Ovary (tissue), 9 donors: ENCODE results near the gene MPRIP. TPM values are rescaled to one million over a fixed set of nuclear protein-coding genes. Genes with fewer than 3 reads are reported as not detected.
A peak's percentile ranks its signal among the peaks of the same experiment; 100 is the strongest.
"Not testable (repeated sequence)": the region's sequence is repeated elsewhere in the genome, so short reads cannot be mapped to it uniquely, and the experiment has no call there.

ENCODE experiments used
- DNase-seq, 5 donors: peaks; one replicate each; pipeline ENCODE4 v3.0.0-alpha.2; 2019 to 2020
- H3K27ac ChIP-seq, 2 donors: fragments of 200-600 bp; one replicate each; pipeline versions ENCODE4 v1.5.1 to v1.8.0; 2019 to 2022
- H3K27me3 ChIP-seq: fragments of 200-600 bp; one replicate; pipeline ENCODE4 v1.8.0; 2022
- H3K36me3 ChIP-seq: fragments of 200-600 bp; sonication (generic); one replicate; pipeline ENCODE4 v1.5.1; 2019
- H3K4me1 ChIP-seq: one replicate; pipeline ENCODE4 v1.8.1; 2013; ENCODE audit warnings: mild to moderate bottlenecking, moderate library complexity; ENCODE audit not compliant: insufficient read depth
- H3K4me3 ChIP-seq: fragments of 200-600 bp; sonication (generic); one replicate; pipeline ENCODE4 v1.5.1; 2017
- H3K9me3 ChIP-seq, 2 donors: fragments of 200-600 bp in 1 of 2; sonication (generic) in 1 of 2; one replicate each; pipeline versions ENCODE4 v1.5.1 to v1.8.1; 2013 to 2019; ENCODE audit warnings: mild to moderate bottlenecking in 1 of 2, moderate library complexity in 1 of 2
- CTCF ChIP-seq, 3 donors: fragments of 450-650 bp in 2 of 3; fragments of 200-600 bp in 1 of 3; IDR thresholded peaks; one replicate each; pipeline versions ENCODE4 v1.5.1 to v1.8.0; 2016 to 2022; ENCODE audit warnings: antibody characterized with exemption in 3 of 3, mild to moderate bottlenecking in 1 of 3
- EP300 ChIP-seq: sonication (generic); formaldehyde crosslinking; IDR thresholded peaks from one replicate; pipeline ENCODE4 v1.6.1; 2017; ENCODE audit warnings: antibody characterized with exemption
- POLR2A ChIP-seq: fragments of 450-650 bp; IDR thresholded peaks from one replicate; pipeline ENCODE4 v1.6.1; 2017; ENCODE audit warnings: antibody characterized with exemption, mild to moderate bottlenecking, moderate library complexity
- WGBS, 3 donors: extraction: QIAGEN DNeasy Blood & Tissue Kit in 1 of 3; methylation state at CpG; one replicate each; pipeline versions ENCODE4 v1.1.5 to v1.1.7; 2013 to 2017; 5-methylcytosine and 5-hydroxymethylcytosine counted together
- intact Hi-C, 4 donors: fragments of 100-400 bp; cut with DNase I; formaldehyde crosslinking; loops; one replicate each; pipeline versions ENCODE4 v1.11.0 to v1.15.1; 2022 to 2023
- polyA plus RNA-seq, 2 donors: library from polyadenylated mRNA; stranded (reverse); fragments of 200-250 nt in 1 of 2; fragments of 350-450 nt in 1 of 2; fragmentation: Illumina TruSeq in 1 of 2; extraction: RNeasy Lipid Tissue Mini Kit (QIAGEN cat#74804) in 1 of 2; gene quantifications; one replicate each; pipeline ENCODE4 v1.2.3, GENCODE V29; 2013 to 2014
- total RNA-seq, 7 donors: library from RNA; depleted of rRNA in 2 of 7; stranded (reverse); fragments of >200 nt in 2 of 7; fragmentation: NEBNext Ultra II Directional in 3 of 7; extraction: Animal tissue kit (Norgen Biotek cat#: 25700) in 3 of 7; gene quantifications; one replicate each; pipeline versions ENCODE4 v1.1.0 to v1.2.4, GENCODE V29; 2016 to 2023
- donor health status: DM: no; HTN: no; CAD: no; lungs with moderate emphysema.
- donor health status: DM: no; HTN: no; CAD: no.
- donor health status: Bipolar disorder and iron deficiency.
- donor health status: DM: yes; HTN: yes; CAD: no.
- donor health status: DM: no; HTN: no; CAD: no.
- donor health status: DM: yes; HTN: yes; CAD: no.

The MPRIP gene
- total and polyA plus RNA-seq, 9 donors = 72.3 to 256 (median 202) TPM

GRCh38 chr17:17011043-17011907 lies 31.0 kb upstream of the MPRIP start:
- H3K4me3 ChIP-seq, H3K27me3 ChIP-seq, intact Hi-C loops, H3K36me3 ChIP-seq, H3K27ac ChIP-seq, H3K9me3 ChIP-seq, H3K4me1 ChIP-seq: not testable (repeated sequence)
- 39 to 61% (median 51%) methylated on average over 5 to 6 of the region's 12 CpGs for WGBS, 3 donors
- DNase-seq = peak in 2 of 5 donors; percentile 1 to 19

DNA sequence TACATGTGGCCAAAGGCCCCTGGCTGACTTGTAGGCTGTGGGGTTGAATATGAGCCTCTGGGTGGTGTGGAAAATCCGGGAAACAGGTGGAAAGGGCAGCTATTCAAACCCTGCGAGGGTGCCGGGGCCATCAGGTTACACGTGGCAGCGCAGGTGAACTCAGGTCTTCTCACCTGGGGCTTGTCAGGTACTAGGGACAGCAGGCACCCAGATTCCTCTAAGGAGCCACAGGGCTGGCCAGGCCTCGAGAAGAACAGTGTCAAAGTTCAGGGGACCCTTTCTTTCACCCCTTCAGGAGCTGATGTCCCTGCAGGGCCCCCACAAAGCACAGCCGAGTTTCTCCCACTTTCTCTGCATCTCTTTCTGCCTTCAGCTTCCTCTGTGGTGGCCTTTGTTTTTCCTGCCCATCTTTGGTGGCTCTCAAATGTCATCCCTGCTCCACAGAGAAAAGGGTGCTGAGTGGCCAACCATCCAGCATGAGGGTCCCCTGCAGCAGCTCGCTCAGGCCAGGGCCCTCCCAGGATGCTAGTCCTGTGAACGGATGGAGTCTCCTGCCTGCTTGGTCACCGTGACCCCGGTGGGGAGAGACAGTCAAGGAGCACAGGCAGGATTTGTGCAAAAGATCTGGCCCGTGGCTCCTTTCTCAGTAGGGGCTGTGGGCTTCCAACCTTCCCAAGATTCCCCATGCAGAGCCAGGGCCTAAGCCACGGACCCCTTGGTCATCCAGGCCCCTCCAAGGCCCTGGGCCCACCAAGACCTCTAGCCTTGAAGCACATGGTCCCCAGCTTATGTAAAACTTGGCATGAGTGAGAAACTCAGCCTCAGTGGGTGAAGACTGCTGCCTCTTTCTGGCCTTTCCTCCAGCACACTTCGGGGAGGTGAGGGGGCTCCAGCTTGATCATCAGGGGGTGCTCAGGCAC lies 28.2 kb upstream of the MPRIP start:
- H3K9me3 ChIP-seq, H3K4me3 ChIP-seq, H3K36me3 ChIP-seq, intact Hi-C loops, H3K4me1 ChIP-seq, H3K27me3 ChIP-seq, H3K27ac ChIP-seq: not testable (repeated sequence)
- peak in 2 of 5 donors; percentile 8 to 17 for DNase-seq
- 70 to 87% (median 84%) methylated on average over 10 to 14 of the region's 14 CpGs for WGBS, 3 donors

DNA sequence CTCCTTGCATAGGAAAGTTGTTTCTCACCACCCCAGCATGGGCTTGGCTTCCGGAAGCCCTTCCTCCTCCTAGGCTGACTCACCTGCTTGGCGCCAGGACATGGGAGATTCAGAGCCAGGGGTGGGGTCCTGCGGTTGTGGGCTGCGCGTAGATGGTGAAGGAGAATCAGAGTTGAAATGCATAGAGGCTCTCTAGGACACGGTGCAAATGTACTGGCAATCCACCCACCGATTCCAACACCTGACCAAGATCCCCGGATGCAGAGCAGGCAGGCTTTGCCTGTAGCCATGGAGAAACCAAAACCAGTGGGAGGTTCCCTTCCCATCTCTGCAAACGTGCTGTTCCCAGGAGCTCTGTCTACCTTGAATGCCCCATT lies 27.5 kb upstream of the MPRIP start:
- H3K4me1 ChIP-seq = not testable (repeated sequence)
- peak in 2 of 5 donors; percentile 8 to 15 for DNase-seq
- WGBS, 3 donors = 77 to 83% (median 79%) methylated on average over 9 of the region's 9 CpGs

DNA sequence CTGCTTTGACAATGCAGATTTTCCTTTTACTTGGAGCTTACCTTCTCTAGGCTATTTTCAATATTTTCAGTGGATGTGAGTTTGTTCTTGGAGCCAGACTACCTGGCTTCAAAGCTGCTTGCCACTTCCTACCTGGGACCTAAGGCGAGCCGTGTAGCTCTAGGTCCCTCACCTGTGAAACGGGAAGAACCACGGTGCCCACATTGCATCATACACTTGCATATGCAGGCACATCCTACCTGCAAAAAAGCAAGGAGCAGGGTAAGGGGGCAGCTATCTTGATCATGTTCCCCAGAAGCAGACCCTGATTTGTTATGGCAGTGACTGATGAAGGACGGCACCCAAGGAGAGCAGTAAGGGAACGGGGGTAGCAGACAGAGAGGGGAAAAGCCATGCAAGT lies 27.0 kb upstream of the MPRIP start:
- Histone ChIP-seq H3K27me3 (no peaks in the 10 kb centered on the region), H3K4me3 (no peak overlapping the region), H3K9me3 (no peaks in the 10 kb centered on the region), H3K27ac (no peak overlapping the region), H3K4me1 (no peaks in the 10 kb centered on the region), H3K36me3 (no peaks in the 10 kb centered on the region)
- intact Hi-C loops = no loop called here
- no peak for DNase-seq
- TF ChIP-seq EP300 (no peak), CTCF (IDR thresholded peaks at IDR 0.05) (no peak), POLR2A (no peak)
- 95 to 97% (median 95%) methylated on average over 6 of the region's 6 CpGs for WGBS, 3 donors

More for the DNA sequence above, 27.5 kb upstream of the MPRIP start:
- H3K9me3 ChIP-seq, intact Hi-C loops, H3K36me3 ChIP-seq, H3K4me3 ChIP-seq, H3K27me3 ChIP-seq, H3K27ac ChIP-seq: not testable (repeated sequence)

DNA sequence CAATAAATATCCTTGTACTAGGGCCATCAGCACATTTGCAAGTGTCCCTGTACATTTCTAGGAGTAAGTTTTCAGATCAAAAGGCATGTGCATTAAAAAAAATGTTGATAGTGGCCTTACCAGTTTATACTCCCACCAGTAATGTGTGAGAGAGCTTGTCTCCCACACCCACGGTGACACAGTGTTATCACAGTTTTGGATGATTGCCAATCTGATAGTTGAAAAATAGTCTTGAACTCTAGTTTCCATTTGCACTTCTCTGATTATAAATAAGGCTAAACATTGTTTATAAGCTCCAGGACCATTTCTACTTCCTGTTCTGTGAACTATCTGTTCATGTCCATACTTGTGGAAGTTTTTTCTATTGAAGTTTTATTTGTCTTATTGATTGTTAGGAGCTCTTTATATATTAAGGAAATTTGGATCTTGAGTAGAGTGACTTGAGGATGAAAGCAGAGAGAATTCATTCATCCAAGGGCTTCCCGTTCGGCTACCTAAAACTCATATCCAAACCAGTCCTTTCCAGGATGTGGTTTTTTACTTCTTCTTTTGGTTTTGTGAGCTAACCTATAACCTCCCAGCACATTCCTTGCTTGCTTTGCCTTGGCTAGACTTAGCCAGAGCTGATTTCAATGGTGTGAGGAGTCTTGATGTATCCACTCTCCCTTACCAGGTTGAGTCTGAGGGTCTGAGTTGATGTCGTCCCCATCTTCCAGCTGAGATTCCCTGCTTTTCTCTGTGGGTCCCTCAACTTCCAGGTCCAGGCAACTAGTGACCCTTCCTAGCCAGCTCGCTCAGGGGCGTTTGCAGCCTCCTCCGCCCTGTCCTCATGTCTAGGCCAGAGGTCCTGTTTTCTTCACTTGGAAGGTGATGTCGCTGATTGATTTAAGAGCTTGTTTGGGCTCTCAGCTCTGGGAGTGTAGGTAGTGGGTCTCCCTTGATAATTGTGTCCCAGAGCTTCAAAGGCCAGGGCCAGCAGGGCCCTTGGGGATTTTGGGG lies 25.8 kb upstream of the MPRIP start:
- H3K27ac ChIP-seq, H3K9me3 ChIP-seq, H3K4me1 ChIP-seq, H3K4me3 ChIP-seq, H3K36me3 ChIP-seq, intact Hi-C loops, H3K27me3 ChIP-seq: not testable (repeated sequence)
- 76 to 82% (median 78%) methylated on average over 8 of the region's 8 CpGs for WGBS, 3 donors
- DNase-seq = peak in 1 of 5 donors; percentile 2
